ENCODE measurements around the gene HLA-DPB1.

HLA-DPB1 gene

GRCh38 chr6:33124947-33125346 lies 49.2 kb downstream of the HLA-DPB1 start:
- ChIA-PET CTCF (interaction anchor here (0.6 to 1.1 kb wide), 2 partner anchors 24 to 40 kb away, joined by 4 to 5 read pairs; no protein-coding TSS in a partner anchor), POLR2A (ENCODE audit: low non-redundant PET) (no interaction called here)
- no peak overlapping the region for H3K27ac ChIP-seq
- TF ChIP-seq, protein P1, sequence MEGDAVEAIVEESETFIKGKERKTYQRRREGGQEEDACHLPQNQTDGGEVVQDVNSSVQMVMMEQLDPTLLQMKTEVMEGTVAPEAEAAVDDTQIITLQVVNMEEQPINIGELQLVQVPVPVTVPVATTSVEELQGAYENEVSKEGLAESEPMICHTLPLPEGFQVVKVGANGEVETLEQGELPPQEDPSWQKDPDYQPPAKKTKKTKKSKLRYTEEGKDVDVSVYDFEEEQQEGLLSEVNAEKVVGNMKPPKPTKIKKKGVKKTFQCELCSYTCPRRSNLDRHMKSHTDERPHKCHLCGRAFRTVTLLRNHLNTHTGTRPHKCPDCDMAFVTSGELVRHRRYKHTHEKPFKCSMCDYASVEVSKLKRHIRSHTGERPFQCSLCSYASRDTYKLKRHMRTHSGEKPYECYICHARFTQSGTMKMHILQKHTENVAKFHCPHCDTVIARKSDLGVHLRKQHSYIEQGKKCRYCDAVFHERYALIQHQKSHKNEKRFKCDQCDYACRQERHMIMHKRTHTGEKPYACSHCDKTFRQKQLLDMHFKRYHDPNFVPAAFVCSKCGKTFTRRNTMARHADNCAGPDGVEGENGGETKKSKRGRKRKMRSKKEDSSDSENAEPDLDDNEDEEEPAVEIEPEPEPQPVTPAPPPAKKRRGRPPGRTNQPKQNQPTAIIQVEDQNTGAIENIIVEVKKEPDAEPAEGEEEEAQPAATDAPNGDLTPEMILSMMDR (conservative IDR thresholded peaks at IDR 0.05; ENCODE audit: low read depth), result no peak
- no peak for DNase-seq (ENCODE audit: low spot score)

DNA sequence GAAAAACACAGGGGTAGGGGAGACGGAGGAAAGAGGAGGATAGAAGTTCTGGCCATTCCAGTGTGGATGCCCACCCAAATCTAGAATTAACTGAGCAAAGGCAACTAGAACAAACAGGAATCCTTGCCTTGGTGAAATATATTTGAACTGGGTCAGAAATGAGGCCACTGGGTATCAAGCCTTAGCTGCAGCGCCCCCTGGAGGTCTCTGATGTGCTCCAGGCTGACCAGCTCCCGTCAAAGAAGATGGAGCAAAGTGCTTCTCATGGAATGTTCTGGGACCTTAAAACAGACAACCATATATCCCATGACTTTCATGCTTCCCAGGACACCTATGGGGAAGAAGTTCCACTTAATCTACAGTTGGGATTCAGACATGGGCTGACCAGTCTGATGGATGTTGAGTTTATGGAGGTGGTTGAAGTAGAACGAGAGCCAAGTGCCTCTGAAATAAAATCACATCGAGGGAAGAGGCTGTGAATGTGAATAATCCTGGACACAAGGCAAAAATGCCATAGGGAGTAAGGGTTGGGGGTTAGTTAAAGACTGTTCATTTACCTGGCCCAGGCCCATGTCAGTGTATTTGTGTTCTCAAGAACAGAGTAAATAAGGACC lies 50.4 kb downstream of the HLA-DPB1 start:
- no peak overlapping the region for H3K27ac ChIP-seq
- POLR2A ChIA-PET (ENCODE audit: low non-redundant PET), result no interaction called here
- TF ChIP-seq, protein P1 (conservative IDR thresholded peaks at IDR 0.05; ENCODE audit: low read depth), result peak; percentile 35; the same call in 1 of the 2 replicates
- CTCF ChIA-PET, result interaction anchor here (0.5 to 1.4 kb wide), 5 partner anchors 10 to 167 kb away, joined by 3 to 5 read pairs (median 3); no protein-coding TSS in a partner anchor
- no peak for DNase-seq (ENCODE audit: low spot score)

- POLR2A ChIA-PET (ENCODE audit: low non-redundant PET), result no interaction called here
- H3K27ac ChIP-seq, result no peak overlapping the region
- DNase-seq (ENCODE audit: low spot score), result no peak
- TF ChIP-seq, protein P1 (conservative IDR thresholded peaks at IDR 0.05; ENCODE audit: low read depth), result no peak
- CTCF ChIA-PET, result no interaction called here
Observed at GRCh38 chr6:33128318-33128717, 52.5 kb downstream of the HLA-DPB1 start.

DNA sequence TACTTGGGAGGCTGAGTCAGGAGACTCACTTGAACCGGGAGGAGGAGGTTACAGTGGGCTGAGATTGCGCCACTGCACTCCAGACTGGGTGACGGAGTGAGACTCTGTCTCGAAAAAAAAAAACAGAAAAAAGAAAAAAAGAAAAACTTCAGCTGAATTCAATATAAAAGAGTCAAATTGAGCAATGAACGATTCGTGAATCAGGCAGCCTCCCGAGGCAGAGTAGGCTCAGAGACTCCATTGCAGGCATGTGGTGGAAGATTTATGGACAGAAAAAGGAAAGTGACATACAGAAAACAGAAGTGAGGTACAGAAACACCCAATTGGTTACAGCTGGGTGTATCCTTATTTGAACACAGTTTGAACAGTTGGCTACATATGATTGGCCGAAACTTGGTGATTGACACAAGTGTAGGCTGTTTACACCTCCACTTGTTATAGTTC lies 56.3 kb downstream of the HLA-DPB1 start:
- TF ChIP-seq, protein P1 (conservative IDR thresholded peaks at IDR 0.05; ENCODE audit: low read depth), result no peak
- H3K27ac ChIP-seq, result no peak overlapping the region
- ChIA-PET POLR2A (ENCODE audit: low non-redundant PET) (no interaction called here), CTCF (no interaction called here)
- no peak for DNase-seq (ENCODE audit: low spot score)

- ChIA-PET CTCF (interaction anchor here (0.6 to 1.6 kb wide), 4 partner anchors 11 to 136 kb away, joined by 3 to 6 read pairs (median 4); no protein-coding TSS in a partner anchor), POLR2A (ENCODE audit: low non-redundant PET) (no interaction called here)
- DNase-seq (ENCODE audit: low spot score), result no peak
- TF ChIP-seq, protein P1 (conservative IDR thresholded peaks at IDR 0.05; ENCODE audit: low read depth), result no peak
- H3K27ac ChIP-seq, result no peak overlapping the region
Observed at GRCh38 chr6:33136310-33136900, 60.6 kb downstream of the HLA-DPB1 start.
